ENCODE data around the gene RSAD1.

The RSAD1 gene

GRCh38 chr17:50478391-50479381 lies at the start of gene RSAD1:
RSAD1 (plus strand) TSS chr17:50478860; CDS start chr17:50478885, 25 bp downstream.
- FAIRE-seq (peak; percentile 56), DNase-seq (ENCODE audit: insufficient read length, low spot score) (peak; percentile 90)

- no peak for FAIRE-seq
- no peak for DNase-seq (ENCODE audit: insufficient read length, low spot score)
Measured at GRCh38 chr17:50429793-50430192, 48.9 kb upstream of the RSAD1 start.

DNA sequence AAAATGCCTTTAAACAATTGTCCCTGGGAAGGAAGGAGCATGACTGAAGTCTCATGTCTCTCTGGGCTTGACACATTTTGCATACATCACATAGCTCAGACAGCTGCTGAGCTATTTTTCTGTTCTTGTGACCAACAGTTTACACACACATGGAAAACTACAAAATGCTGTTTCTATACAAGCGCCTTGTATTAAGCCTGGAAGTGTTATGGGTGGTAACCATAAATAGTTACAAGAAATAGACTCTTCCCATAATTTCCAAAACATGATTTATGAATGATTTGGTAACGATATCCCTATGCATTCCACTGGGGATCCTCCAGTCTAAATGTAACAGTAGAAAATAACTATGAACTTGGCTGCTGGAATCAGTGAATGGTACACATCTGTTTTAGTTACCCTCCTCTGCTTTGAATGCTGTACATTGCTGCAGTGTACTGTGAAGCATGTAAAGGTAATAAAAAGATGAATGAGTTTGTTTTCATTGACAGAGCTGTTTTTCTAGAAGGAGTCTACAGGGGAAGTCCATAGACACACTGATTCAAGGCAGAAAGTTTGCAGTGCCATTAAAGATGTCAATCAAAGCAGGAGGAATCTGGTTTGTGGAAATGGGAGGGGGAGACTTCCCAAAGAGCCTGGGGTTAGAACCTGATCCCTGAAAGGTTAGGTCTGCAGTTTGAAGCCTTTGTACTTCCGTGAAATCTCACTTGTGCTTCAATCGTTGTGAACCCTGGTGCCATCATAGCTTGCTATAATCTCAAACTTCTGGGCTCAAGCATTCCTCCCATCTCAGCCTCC lies 47.6 kb upstream of the RSAD1 start:
- FAIRE-seq (no peak), DNase-seq (ENCODE audit: insufficient read length, low spot score) (no peak)

DNA sequence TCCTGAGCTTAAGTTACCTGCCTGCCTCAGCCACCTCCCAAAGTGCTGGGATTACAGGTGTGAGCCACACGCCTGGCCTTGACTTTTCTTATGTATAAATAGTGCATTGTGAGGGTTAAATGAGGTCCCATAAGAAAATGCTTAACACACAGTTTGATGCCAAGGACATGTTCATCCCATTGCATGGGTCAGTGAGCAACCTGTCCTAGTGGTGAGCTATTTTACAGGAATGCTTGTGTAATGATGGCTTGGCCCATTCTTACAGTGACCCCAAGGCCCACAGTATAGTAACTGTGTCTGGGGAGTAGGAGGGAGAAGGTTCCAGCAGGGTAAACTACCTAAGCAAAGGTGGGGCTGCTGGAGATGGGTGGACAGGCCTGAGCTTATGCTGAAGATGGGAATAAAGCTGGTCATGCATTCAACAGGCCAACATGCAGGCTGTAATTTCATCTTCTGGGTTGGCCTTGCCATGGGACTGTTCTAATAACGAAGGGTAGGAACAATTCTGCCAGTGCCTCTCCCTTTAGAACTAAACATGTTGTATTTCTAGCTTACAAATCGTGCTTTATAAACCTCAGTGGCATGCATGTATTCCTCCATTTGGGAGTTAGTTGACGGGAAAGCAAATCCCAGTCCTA lies 46.4 kb upstream of the RSAD1 start:
- DNase-seq (ENCODE audit: insufficient read length, low spot score) = no peak
- no peak for FAIRE-seq

- FAIRE-seq (no peak), DNase-seq (ENCODE audit: insufficient read length, low spot score) (no peak)
Measured at GRCh38 chr17:50437409-50437808, 41.3 kb upstream of the RSAD1 start.

DNA sequence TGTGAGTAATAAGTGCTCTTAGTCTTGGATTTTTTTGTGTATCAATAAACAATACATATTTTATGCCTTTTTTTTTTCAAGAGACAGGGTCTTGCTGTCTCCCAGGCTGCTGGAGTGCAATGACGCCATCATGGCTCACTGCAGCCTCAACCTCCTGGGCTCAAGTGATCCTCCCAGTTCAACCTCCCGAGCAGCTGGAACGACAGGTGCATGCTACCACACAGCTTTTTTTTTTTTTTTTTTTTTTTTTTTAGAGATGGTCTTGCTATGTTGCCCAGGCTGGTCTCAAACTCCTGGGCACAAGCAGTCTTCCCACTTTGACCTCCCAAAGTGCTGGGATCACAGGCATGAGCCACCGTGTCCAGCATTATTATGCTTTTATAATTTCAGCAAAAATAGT lies 39.7 kb upstream of the RSAD1 start:
- FAIRE-seq = no peak
- no peak for DNase-seq (ENCODE audit: insufficient read length, low spot score)

GRCh38 chr17:50440172-50440837 lies 38.4 kb upstream of the RSAD1 start:
- no peak for FAIRE-seq
- no peak for DNase-seq (ENCODE audit: insufficient read length, low spot score)

GRCh38 chr17:50440838-50441829 lies 37.5 kb upstream of the RSAD1 start:
- DNase-seq (ENCODE audit: insufficient read length, low spot score) (no peak), FAIRE-seq (no peak)

DNA sequence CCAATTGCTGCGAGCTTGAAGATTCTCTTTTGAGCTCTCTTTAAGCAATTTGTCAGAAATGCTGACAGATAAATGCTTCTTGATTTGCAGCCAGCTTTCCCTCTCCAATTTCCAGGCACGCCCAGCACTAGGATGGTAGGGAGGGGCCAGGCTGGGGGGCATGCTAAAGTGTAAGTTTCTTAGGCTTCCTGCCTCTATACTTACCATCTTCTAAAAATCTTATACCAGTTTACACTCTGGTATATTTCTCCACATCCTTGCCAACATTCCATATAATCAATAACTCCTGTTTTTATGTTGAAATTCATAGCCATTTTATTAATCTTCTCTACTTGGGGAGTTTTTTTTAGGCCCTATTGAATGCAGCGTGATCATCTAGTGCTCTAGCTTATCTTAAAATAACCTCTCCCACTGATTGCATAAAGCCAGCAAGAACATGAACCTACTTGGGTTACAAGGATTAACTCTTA lies 35.1 kb upstream of the RSAD1 start:
- DNase-seq (ENCODE audit: insufficient read length, low spot score) (no peak), FAIRE-seq (no peak)

DNA sequence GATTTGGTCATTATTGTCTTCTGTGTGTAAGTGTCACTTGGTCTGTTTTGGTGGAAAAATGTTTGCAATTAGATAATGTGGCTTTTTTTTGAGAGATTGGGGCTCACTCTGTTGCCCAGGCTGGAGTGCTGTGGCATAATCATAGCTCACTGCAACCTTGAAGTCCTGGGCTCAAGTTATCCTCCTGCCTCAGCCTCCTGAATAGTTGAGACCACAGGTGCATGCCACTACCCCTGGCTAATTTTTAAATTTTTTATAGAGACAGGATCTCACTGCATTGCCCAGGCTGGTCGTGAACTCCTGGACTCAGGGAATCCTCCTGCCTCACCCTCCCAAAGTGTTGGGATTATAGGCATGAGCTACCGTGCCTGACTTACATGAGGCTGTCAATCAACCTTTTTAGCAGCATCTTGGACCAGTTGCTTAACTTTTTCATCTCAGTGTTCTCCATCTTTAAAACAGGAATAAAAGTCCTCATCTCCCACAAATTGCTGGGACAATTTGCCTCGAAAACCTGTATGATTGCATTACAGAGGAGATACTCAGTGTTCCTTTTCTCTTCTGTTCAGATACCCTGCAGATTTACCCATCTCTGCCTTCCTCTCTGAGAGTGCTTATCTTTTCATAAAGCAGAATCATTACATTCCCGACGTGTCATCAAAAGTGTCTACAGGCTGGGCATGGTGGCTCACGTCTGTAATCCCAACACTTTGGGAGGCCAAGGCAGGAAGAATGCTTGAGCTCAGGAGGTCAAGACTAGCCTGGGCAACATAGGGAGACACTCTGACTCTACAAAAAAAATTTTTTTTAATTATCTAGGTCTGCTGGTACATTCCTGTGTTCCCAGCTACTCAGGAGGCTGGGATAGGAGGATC lies 33.6 kb upstream of the RSAD1 start:
- no peak for FAIRE-seq
- DNase-seq (ENCODE audit: insufficient read length, low spot score) = no peak

DNA sequence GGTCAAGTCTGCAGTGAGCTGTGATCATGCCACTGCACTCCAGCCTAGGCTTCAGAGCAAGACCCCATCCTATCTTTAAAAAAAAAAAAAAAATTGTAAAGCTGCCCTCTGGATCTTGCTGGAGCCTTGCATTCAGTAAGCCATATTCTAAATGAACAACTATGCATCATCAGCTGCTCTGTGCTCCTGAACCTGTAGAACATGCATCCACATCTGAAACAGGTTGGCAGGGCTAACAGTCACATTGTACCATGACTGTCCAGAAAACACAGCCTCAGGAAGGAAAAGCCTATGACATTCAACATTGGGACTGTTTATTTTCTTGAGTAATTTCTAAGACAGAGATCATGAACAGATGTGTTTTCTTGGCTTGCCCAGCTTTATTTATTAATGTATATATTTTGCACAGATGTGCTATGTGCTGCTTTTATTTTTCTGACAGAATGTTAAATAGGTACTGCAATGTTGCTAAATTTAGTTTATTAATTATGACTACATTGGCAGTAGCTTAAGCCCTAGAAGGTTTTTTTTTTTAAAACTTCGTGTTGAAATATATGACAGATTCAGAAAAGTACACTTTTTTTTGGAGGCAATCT lies 32.8 kb upstream of the RSAD1 start:
- no peak for DNase-seq (ENCODE audit: insufficient read length, low spot score)
- no peak for FAIRE-seq

DNA sequence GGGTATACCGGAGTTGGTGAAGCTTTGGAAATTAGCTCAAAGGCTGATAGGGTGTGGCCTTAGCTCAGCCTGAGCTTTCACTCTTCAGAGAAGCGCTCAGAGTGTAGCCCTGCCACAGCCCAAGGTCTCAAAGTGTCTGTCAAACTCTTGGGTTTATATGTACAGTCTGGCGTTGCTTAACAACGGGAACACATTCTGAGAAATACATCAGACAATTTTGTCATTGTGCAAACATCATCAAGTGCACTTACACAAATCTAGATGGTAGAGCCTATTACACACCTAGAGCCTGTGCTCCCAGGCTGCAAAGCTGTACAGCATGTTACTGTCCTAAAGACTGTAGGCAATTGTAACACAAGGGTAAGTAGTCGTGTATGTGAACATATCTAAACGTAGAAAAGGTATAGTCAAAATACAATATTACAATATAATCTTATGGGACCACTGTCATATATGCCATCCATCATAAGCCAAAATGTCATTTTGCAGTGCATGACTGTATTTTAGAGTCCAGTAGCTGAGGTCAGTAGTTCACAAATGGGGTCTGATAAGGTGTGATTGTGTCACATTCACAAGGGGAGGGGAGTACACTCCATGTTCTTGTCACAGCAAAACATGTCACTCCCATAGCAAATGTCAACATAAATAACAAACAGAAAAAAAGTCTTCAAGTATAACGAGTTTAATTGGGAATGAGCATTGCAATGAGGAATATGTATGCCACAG lies 30.6 kb upstream of the RSAD1 start:
- DNase-seq (ENCODE audit: insufficient read length, low spot score) (no peak), FAIRE-seq (no peak)

- no peak for FAIRE-seq
Measured at GRCh38 chr17:50448643-50449042, 30.0 kb upstream of the RSAD1 start.

GRCh38 chr17:50451943-50452629 lies 26.6 kb upstream of the RSAD1 start:
- FAIRE-seq (peak; percentile 57), DNase-seq (ENCODE audit: insufficient read length, low spot score) (no peak)

More at GRCh38 chr17:50448643-50449042, 30.0 kb upstream of the RSAD1 start:
- no peak for DNase-seq (ENCODE audit: insufficient read length, low spot score)

DNA sequence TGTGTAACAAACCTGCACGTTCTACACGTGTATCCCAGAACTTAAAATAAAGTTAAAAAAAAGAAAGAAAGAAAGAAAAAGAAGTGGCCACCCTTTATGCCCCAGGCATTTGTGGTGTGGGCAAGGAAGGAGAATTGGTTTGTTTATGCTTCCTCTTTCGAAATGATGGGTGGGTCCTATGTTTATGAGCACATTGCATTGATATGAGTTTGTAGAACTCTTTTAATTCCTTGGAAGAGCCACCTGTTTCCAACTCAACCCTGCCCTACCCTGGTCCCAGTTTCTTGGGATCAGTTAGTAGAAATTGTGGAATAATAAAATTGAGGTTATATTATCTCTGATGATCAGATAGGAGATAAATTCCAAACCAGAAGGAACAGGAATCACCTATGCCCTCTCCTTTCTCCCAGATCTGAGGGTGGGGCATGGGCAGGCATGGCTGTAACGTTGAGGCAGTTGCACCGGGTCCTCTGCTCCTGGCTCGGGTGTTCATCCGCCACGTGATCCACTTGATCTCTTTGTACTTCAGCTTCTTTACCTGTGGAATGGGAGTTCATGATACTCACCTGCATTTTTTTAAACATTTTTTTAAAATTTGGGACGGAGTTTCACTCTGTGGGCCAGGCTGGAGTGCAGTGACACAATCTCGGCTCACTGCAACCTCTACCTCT lies 25.9 kb upstream of the RSAD1 start:
- no peak for DNase-seq (ENCODE audit: insufficient read length, low spot score)
- FAIRE-seq = no peak

DNA sequence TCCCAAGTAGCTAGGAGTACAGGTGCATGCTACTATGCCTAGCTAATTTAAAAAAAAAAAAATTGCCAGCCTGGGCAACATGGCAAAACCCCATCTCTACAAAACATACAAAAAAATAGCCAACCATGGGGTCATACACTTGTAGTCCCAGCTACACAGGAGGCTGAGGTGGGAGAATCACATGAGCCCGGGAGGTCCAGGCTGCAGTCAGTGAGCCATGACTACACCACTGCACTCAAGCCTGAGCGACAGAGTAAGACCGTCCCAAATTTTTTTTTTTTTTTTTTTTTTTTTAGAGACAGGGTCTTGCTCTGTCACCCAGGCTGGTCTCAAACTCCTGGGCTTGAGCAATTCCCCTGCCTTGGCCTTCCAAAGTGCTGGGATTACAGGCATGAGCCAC lies 24.8 kb upstream of the RSAD1 start:
- no peak for FAIRE-seq
- DNase-seq (ENCODE audit: insufficient read length, low spot score) = no peak

All from GM19239 (cell line).